HUES48 (cell line): ENCODE data around the gene ZNF846.
A peak's percentile ranks its signal among the peaks of the same experiment; 100 is the strongest.

ENCODE experiments used
- H3K27ac ChIP-seq: one replicate; pipeline ENCODE4 v1.7.0; 2013; ENCODE audit warnings: low read depth, low read length, inconsistent platforms
- H3K27me3 ChIP-seq: 2 replicates; pipeline ENCODE4 v1.6.1; 2013; ENCODE audit warnings: mild to moderate bottlenecking, low read length; ENCODE audit not compliant: control insufficient read depth, insufficient read depth
- H3K36me3 ChIP-seq: 2 replicates; pipeline ENCODE4 v1.6.1; 2013; ENCODE audit warnings: low read length; ENCODE audit not compliant: control insufficient read depth, insufficient read depth
- H3K4me1 ChIP-seq: 2 replicates; pipeline ENCODE4 v1.6.1; 2013; ENCODE audit warnings: mild to moderate bottlenecking, low read length; ENCODE audit not compliant: control insufficient read depth, insufficient read depth
- H3K4me3 ChIP-seq: 2 replicates; pipeline ENCODE4 v1.5.1; 2013; ENCODE audit warnings: mild to moderate bottlenecking, low read depth, low read length
- H3K9ac ChIP-seq: 2 replicates; pipeline ENCODE4 v1.6.1; 2013; ENCODE audit warnings: mild to moderate bottlenecking, low read depth, low read length, moderate library complexity
- H3K9me3 ChIP-seq: 2 replicates; pipeline ENCODE4 v1.6.1; 2013; ENCODE audit warnings: low read length; ENCODE audit not compliant: control insufficient read depth, insufficient read depth

ZNF846 gene

DNA sequence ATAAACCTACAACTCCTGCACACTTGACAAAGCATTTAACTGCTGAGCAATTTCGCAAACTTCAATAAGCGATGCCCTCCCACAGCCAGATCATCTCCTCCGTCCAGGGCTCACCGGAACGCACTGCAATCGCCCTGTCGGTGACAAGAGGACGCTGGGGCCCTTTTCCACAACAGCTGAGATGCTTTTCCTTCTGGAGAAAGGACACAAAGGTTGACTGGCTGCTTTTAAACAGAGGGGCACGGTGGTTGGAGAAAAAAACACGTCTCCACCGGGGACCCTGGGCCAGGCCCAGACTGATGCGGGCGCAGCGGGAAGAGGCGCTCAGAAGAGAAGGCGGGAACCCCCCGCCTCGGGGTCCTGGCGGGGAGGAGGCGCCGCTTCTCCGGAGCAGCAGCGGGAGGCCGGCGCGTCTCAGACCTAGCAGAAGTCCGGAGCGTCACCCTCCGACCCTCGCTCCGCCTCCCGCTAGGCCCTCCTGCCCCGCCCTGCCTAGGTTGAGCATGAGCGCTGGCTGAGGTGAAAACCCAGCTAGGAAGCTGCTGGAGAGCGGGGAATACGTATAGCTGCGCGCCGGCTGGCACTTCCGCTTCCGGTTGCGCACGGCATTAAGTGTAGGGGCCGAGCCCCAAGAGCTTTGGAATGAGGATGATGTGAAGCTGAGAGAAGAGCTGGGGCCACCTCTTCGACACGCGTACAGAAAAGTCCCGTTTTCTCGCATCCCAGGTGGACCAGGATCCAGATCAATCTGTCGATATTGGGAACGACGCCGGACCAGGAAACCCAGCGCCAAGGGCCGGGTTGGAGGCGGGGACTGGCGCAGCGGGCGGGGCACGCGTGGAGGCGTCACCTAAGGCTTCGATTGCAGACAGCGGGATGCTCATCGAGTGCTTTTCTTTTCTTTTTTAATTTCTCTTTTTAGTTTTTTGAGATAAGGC lies at the start of gene ZNF846:
Gene ZNF846, minus strand, starts transcription at position 564 of the 938 bp plus-strand sequence. CDS start 3,788 bp downstream, outside the sequence.
- Histone ChIP-seq H3K4me1 (no peaks in the 10 kb centered on the region), H3K9ac (peak within 1 kb of the TSS; percentile 85), H3K9me3 (no peaks in the 10 kb centered on the region), H3K27ac (peak within 1 kb of the TSS; percentile 97), H3K4me3 (peak within 1 kb of the TSS; percentile 95), H3K36me3 (no peaks in the 10 kb centered on the region), H3K27me3 (no peaks in the 10 kb centered on the region)

DNA sequence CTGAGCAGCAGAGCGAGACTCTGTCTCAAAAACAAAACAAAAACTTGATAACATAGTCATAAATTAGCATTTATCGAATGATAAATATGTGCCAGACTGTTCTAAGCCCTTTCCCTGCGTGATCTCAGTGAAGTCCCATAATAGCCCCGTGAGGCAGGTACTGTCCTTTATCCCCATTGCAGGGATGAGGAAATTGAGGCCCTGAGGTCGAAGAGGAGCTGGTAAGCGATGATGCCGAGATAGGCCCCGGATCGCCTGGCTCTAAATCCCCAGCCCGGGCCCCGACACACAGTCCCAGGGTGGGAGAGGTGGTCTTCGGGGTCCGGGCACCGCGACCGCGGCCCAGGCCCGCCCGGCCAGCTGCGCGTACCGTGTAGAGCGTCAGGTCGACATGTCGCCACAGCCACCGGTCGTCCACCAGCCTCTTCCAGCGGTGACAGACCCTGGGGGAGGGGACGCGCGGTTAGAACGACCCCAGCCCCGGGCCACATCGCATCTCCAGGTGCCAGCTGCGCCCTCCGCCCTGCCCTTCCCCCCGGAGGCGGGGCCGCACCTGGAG lies 49.7 kb upstream of the ZNF846 start:
- peak overlapping the region; percentile 97 for H3K27ac ChIP-seq
- H3K9me3 ChIP-seq = no peaks in the 10 kb centered on the region
- 0 out of 2 replicates have a peak, but pooled peaks cover 3% of the 10 kb centered on the region for H3K36me3 ChIP-seq
- peaks cover 6% of the 10 kb centered on the region for H3K4me1 ChIP-seq
- peak overlapping the region; percentile 84 for H3K9ac ChIP-seq
- no peaks in the 10 kb centered on the region for H3K27me3 ChIP-seq
- H3K4me3 ChIP-seq = peak overlapping the region; percentile 87

- H3K4me3 ChIP-seq = no peak overlapping the region
- H3K27ac ChIP-seq = no peak overlapping the region
- no peak overlapping the region for H3K9ac ChIP-seq
- no peaks in the 10 kb centered on the region for H3K27me3 ChIP-seq
- peaks cover 45% of the 10 kb centered on the region for H3K36me3 ChIP-seq
- no peaks in the 10 kb centered on the region for H3K4me1 ChIP-seq
- H3K9me3 ChIP-seq = no peaks in the 10 kb centered on the region
Observed at GRCh38 chr19:9811139-9811538, 42.6 kb upstream of the ZNF846 start.

- H3K27me3 ChIP-seq = no peaks in the 10 kb centered on the region
- H3K36me3 ChIP-seq = peaks cover 45% of the 10 kb centered on the region
- no peak overlapping the region for H3K27ac ChIP-seq
- no peak overlapping the region for H3K9ac ChIP-seq
- no peaks in the 10 kb centered on the region for H3K4me1 ChIP-seq
- no peak overlapping the region for H3K4me3 ChIP-seq
- H3K9me3 ChIP-seq = no peaks in the 10 kb centered on the region
Observed at GRCh38 chr19:9808855-9809824, 40.6 kb upstream of the ZNF846 start.

DNA sequence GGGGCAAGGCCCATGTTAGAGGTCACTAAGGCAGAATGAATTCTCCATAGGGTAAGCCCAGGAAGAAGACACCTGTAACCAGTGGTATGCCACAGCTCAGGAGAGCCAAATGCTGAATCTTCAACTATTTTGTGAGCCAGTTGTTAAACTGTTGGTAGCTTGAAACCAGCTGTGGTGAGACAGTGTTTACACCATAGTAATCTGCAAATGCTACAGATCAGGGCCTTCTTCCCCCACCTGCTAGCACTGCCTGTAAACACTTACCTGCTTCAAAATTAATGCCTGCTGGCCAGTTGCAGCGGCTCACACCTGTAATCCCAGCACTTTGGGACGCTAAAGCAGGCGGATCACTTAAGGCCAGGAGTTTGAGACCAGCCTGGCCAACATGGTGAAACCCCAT lies 38.3 kb upstream of the ZNF846 start:
- no peak overlapping the region for H3K9ac ChIP-seq
- H3K27ac ChIP-seq = no peak overlapping the region
- H3K36me3 ChIP-seq = peaks cover 42% of the 10 kb centered on the region
- no peaks in the 10 kb centered on the region for H3K27me3 ChIP-seq
- no peak overlapping the region for H3K4me3 ChIP-seq
- H3K4me1 ChIP-seq = no peaks in the 10 kb centered on the region
- no peaks in the 10 kb centered on the region for H3K9me3 ChIP-seq

DNA sequence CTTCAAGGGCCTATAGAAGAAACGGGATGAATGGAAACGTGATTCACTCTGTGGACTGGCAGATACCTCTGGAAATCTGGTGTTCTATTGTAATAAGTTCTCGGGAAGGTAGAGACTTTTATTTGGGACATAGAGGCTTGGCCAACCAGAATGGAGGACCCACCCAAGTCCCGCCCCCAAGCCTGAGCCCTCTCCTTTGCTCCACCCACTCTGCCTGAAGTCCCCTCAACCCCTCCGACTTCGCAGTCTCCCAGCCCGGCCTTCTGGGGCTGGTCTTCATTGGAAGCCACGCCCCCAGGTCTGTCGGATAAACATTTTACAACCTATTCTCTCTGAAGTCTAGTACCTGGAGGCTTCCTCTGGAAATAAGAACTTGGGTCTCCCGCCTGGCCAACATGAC lies 33.4 kb upstream of the ZNF846 start:
- 0 out of 2 replicates have a peak, but pooled peaks cover 4% of the 10 kb centered on the region for H3K36me3 ChIP-seq
- H3K4me3 ChIP-seq = no peak overlapping the region
- no peaks in the 10 kb centered on the region for H3K4me1 ChIP-seq
- H3K9me3 ChIP-seq = no peaks in the 10 kb centered on the region
- no peak overlapping the region for H3K9ac ChIP-seq
- no peak overlapping the region for H3K27ac ChIP-seq
- H3K27me3 ChIP-seq = no peaks in the 10 kb centered on the region

DNA sequence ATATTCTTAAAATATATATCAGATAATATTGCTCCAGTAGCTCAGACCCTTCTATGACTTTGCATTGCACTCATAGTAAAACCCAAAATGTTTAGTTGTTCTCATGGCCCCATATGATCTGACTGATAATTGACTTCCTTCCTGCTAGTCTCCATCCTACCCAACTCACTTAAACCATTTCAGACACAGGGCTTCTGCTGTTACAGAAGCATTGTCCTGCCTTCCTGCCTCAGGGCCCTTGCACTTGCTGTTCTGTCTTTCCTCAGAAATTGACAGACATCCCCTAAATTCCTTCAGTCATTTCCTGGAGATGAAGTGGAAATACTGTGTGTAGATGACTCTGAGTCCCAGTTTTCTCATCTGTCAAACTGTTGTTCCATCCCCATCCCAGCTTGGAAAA lies 30.6 kb upstream of the ZNF846 start:
- Histone ChIP-seq H3K27me3 (no peaks in the 10 kb centered on the region), H3K27ac (no peak overlapping the region), H3K4me1 (no peaks in the 10 kb centered on the region), H3K9ac (no peak overlapping the region), H3K36me3 (no peaks in the 10 kb centered on the region), H3K4me3 (no peak overlapping the region), H3K9me3 (no peaks in the 10 kb centered on the region)

GRCh38 chr19:9797871-9798270 lies 29.3 kb upstream of the ZNF846 start:
- H3K4me3 ChIP-seq = no peak overlapping the region
- no peaks in the 10 kb centered on the region for H3K27me3 ChIP-seq
- H3K9ac ChIP-seq = no peak overlapping the region
- no peak overlapping the region for H3K27ac ChIP-seq
- H3K9me3 ChIP-seq = no peaks in the 10 kb centered on the region
- no peaks in the 10 kb centered on the region for H3K36me3 ChIP-seq
- no peaks in the 10 kb centered on the region for H3K4me1 ChIP-seq

GRCh38 chr19:9796113-9796773 lies 27.7 kb upstream of the ZNF846 start:
- Histone ChIP-seq H3K9ac (no peak overlapping the region), H3K36me3 (no peaks in the 10 kb centered on the region), H3K27ac (no peak overlapping the region), H3K4me1 (no peaks in the 10 kb centered on the region), H3K9me3 (no peaks in the 10 kb centered on the region), H3K4me3 (no peak overlapping the region), H3K27me3 (no peaks in the 10 kb centered on the region)

GRCh38 chr19:9793071-9793591 lies 24.6 kb upstream of the ZNF846 start:
- Histone ChIP-seq H3K9ac (peak overlapping the region; percentile 83), H3K4me1 (peaks cover 5% of the 10 kb centered on the region; the same call in 1 of the 2 replicates), H3K9me3 (no peaks in the 10 kb centered on the region), H3K27me3 (no peaks in the 10 kb centered on the region), H3K36me3 (no peaks in the 10 kb centered on the region), H3K4me3 (peak overlapping the region; percentile 80), H3K27ac (peak overlapping the region; percentile 92)
